ENCODE results near the gene SIAH1.

- TF ChIP-seq CTCF (IDR thresholded peaks at IDR 0.05) (no peak), POLR2A (IDR thresholded peaks at IDR 0.05) (no peak), EP300 (IDR thresholded peaks at IDR 0.05) (no peak)
Observed at GRCh38 chr16:48372744-48373143, 12.5 kb downstream of the SIAH1 start.
